GM23248 (cell line): ENCODE data around the gene DCAF4. TPM values are rescaled to one million over a fixed set of nuclear protein-coding genes. Genes with fewer than 3 reads are reported as not detected.

Source experiments
- DNase-seq: peaks from one replicate; pipeline ENCODE4 v3.0.0-alpha.2; 2015
- H2AFZ ChIP-seq: fragments of 200-600 bp; sonication (generic); 2 replicates; pipeline ENCODE4 v1.6.1; 2016; ENCODE audit warnings: antibody characterized with exemption
- H3F3A ChIP-seq: fragments of 200-600 bp; sonication (generic); 2 replicates; pipeline ENCODE4 v1.6.1; 2016; ENCODE audit warnings: mild to moderate bottlenecking, antibody characterized with exemption, mixed run types; ENCODE audit not compliant: insufficient read depth
- H3K27ac ChIP-seq: fragments of 200-600 bp; sonication (generic); 2 replicates; pipeline ENCODE4 v1.5.1; 2016; ENCODE audit warnings: mild to moderate bottlenecking
- H3K27me3 ChIP-seq: fragments of 200-600 bp; sonication (generic); replicated peaks from 2 replicates; pipeline ENCODE4 v1.6.1; 2016; ENCODE audit warnings: mild to moderate bottlenecking; ENCODE audit not compliant: insufficient read depth
- H3K36me3 ChIP-seq: fragments of 200-600 bp; sonication (generic); 2 replicates; pipeline ENCODE4 v1.6.1; 2016; ENCODE audit warnings: low read depth, mild to moderate bottlenecking
- H3K4me1 ChIP-seq: fragments of 200-600 bp; sonication (generic); 2 replicates; pipeline ENCODE4 v1.6.1; 2016; ENCODE audit warnings: mild to moderate bottlenecking; ENCODE audit not compliant: insufficient read depth
- H3K4me2 ChIP-seq: fragments of 200-600 bp; sonication (generic); one replicate; pipeline ENCODE4 v1.6.1; 2016; ENCODE audit warnings: mild to moderate bottlenecking; ENCODE audit not compliant: unreplicated experiment
- H3K4me3 ChIP-seq: fragments of 200-600 bp; sonication (generic); 2 replicates; pipeline ENCODE4 v1.5.1; 2016; ENCODE audit warnings: mild to moderate bottlenecking
- H3K79me2 ChIP-seq: fragments of 200-600 bp; sonication (generic); 2 replicates; pipeline ENCODE4 v1.6.1; 2016; ENCODE audit warnings: mild to moderate bottlenecking; ENCODE audit not compliant: insufficient read depth
- H3K9ac ChIP-seq: fragments of 200-600 bp; sonication (generic); 2 replicates; pipeline ENCODE4 v1.6.1; 2016; ENCODE audit warnings: mild to moderate bottlenecking
- H3K9me2 ChIP-seq: fragments of 200-600 bp; sonication (generic); 2 replicates; pipeline ENCODE4 v1.6.1; 2016; ENCODE audit warnings: mixed run types, mild to moderate bottlenecking, moderate library complexity; ENCODE audit not compliant: insufficient read depth
- H3K9me3 ChIP-seq: fragments of 200-600 bp; sonication (generic); one replicate; pipeline ENCODE4 v1.6.1; 2017; ENCODE audit warnings: low read depth
- H4K20me1 ChIP-seq: fragments of 200-600 bp; sonication (generic); 2 replicates; pipeline ENCODE4 v1.6.0; 2016; ENCODE audit not compliant: insufficient read depth
- EZH2 ChIP-seq: fragments of 200-600 bp; sonication (generic); IDR thresholded peaks from 2 replicates; pipeline ENCODE4 v1.6.1; 2018; ENCODE audit warnings: antibody characterized with exemption, mild to moderate bottlenecking; ENCODE audit not compliant: insufficient read depth, poor library complexity, severe bottlenecking
- EZH2phosphoT487 ChIP-seq: fragments of 200-600 bp; sonication (generic); IDR thresholded peaks from 2 replicates; pipeline ENCODE4 v1.6.1; 2018; ENCODE audit warnings: antibody characterized with exemption, moderate library complexity, mild to moderate bottlenecking, low read depth; ENCODE audit not compliant: insufficient read depth
- WGBS, 2 experiments: methylation state at CpG; one replicate each; pipeline ENCODE4 v1.1.6; 2015 to 2017; ENCODE audit warnings: low lambda C conversion rate in 2 of 2, low coverage in 1 of 2; ENCODE audit errors: missing lambda C conversion rate in 2 of 2; 5-methylcytosine and 5-hydroxymethylcytosine counted together
- in situ Hi-C: fragments of 300-500 bp; cut with MboI; formaldehyde crosslinking; loops from 2 replicates; pipeline ENCODE4 v1.15.0; 2020
- polyA plus RNA-seq: library from polyadenylated mRNA; unstranded; fragments of >200 nt; fragmentation: Nextera tagmentation; extraction: Ambion mirVana; gene quantifications from 2 replicates; pipeline ENCODE4 v1.2.1, GENCODE V29; 2016
- total RNA-seq: library from RNA; depleted of rRNA; stranded (reverse); fragments of >200 nt; shearing (Covaris generic); gene quantifications from 2 replicates; pipeline ENCODE4 v1.2.3, GENCODE V29; 2014

The DCAF4 gene
- total and polyA plus RNA-seq, 2 experiments from 2014 or later = 17.1 to 20.4 TPM

GRCh38 chr14:72966038-72966437 lies 39.8 kb downstream of the DCAF4 start:
- H3K9me3 ChIP-seq = no peaks in the 10 kb centered on the region
- no peak for DNase-seq
- no peaks in the 10 kb centered on the region for H3K9me2 ChIP-seq
- no peaks in the 10 kb centered on the region for H3K27me3 ChIP-seq
- no peaks in the 10 kb centered on the region for H4K20me1 ChIP-seq
- WGBS, 2 experiments = 87 to 93% methylated on average over 6 of the region's 6 CpGs
- TF ChIP-seq EZH2 (no peak), EZH2phosphoT487 (no peak)
- peaks cover 45% of the 10 kb centered on the region for H3F3A ChIP-seq
- peaks cover 6% of the 10 kb centered on the region; the same call in 1 of the 2 replicates for H3K36me3 ChIP-seq
- H2AFZ ChIP-seq = no peak overlapping the region
- H3K4me1 ChIP-seq = no peaks in the 10 kb centered on the region
- no peak overlapping the region for H3K4me2 ChIP-seq
- H3K79me2 ChIP-seq = no peaks in the 10 kb centered on the region
- no peak overlapping the region for H3K4me3 ChIP-seq
- H3K27ac ChIP-seq = no peak overlapping the region
- no peak overlapping the region for H3K9ac ChIP-seq
- in situ Hi-C loops = no loop called here

DNA sequence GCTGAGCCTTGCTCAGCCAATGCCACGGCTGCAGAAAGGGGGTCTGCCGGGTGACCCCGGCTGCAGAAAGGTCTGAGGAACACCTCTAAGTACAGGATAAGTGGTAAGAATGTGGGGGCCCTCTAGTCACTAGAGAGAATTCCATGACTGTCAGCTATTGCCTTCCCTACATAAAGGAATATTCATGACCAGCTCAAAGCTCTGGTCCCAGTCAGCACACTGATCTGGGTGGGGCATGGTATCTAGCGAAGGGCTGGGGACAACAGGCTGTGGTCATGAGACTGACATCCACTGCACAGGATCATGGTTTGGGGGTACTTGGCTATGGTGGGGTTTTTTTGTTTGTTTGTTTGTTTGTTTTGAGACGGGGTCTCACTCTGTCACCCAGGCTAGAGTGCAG lies 42.1 kb downstream of the DCAF4 start:
- no peaks in the 10 kb centered on the region for H3K9me3 ChIP-seq
- H3K4me2 ChIP-seq = no peak overlapping the region
- H3K9ac ChIP-seq = no peak overlapping the region
- DNase-seq = no peak
- TF ChIP-seq EZH2phosphoT487 = no peak
- no peak for TF ChIP-seq EZH2
- 98 to 99% methylated on average over 5 of the region's 5 CpGs for WGBS, 2 experiments
- peaks cover 21% of the 10 kb centered on the region; the same call in 1 of the 2 replicates for H3K36me3 ChIP-seq
- peaks cover 26% of the 10 kb centered on the region for H3F3A ChIP-seq
- in situ Hi-C loops = no loop called here
- no peaks in the 10 kb centered on the region for H3K4me1 ChIP-seq
- no peak overlapping the region for H3K27ac ChIP-seq
- H3K9me2 ChIP-seq = no peaks in the 10 kb centered on the region
- no peaks in the 10 kb centered on the region for H3K27me3 ChIP-seq
- no peaks in the 10 kb centered on the region for H3K79me2 ChIP-seq
- no peaks in the 10 kb centered on the region for H4K20me1 ChIP-seq
- no peak overlapping the region for H3K4me3 ChIP-seq
- H2AFZ ChIP-seq = no peak overlapping the region

DNA sequence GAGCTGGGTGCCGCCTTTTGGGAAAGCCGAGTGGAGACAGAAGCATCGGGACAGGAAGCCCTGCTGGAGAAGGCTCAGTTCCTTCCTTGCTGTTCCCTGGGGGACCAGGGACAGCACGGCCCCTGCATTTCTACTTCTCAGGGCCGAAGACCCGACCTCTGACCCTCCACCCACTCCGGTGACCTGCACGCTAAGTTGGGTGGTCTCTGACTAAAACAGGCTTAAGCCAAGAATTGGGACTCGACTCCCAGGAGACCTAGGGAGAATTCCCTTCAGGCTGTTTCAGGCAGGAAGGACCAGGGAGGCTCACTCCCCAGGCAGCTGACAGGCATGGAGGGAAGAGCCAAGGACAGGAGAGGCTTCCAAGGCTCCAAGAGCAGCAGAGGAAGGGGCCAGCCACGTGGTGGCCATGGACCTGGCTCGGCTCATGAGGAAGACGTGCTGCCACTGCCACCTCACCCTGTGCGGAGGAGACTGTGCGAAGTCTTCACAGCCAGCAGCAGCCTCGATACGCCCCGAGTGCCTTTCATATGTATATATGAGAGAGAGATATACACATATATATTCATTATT lies 43.9 kb downstream of the DCAF4 start:
- H3K27me3 ChIP-seq = no peaks in the 10 kb centered on the region
- H3K9me3 ChIP-seq = no peaks in the 10 kb centered on the region
- no peaks in the 10 kb centered on the region for H4K20me1 ChIP-seq
- H3K9me2 ChIP-seq = no peaks in the 10 kb centered on the region
- TF ChIP-seq EZH2phosphoT487 = no peak
- WGBS, 2 experiments = 90 to 96% methylated on average over 16 to 17 of the region's 17 CpGs
- H3K4me3 ChIP-seq = no peak overlapping the region
- H3K9ac ChIP-seq = no peak overlapping the region
- H3K36me3 ChIP-seq = peaks cover 35% of the 10 kb centered on the region; the same call in 1 of the 2 replicates
- H3F3A ChIP-seq = peaks cover 10% of the 10 kb centered on the region; the same call in 1 of the 2 replicates
- no peaks in the 10 kb centered on the region for H3K4me1 ChIP-seq
- H3K4me2 ChIP-seq = no peak overlapping the region
- H2AFZ ChIP-seq = no peak overlapping the region
- no peak for DNase-seq
- H3K79me2 ChIP-seq = no peaks in the 10 kb centered on the region
- no peak overlapping the region for H3K27ac ChIP-seq
- in situ Hi-C loops = no loop called here

DNA sequence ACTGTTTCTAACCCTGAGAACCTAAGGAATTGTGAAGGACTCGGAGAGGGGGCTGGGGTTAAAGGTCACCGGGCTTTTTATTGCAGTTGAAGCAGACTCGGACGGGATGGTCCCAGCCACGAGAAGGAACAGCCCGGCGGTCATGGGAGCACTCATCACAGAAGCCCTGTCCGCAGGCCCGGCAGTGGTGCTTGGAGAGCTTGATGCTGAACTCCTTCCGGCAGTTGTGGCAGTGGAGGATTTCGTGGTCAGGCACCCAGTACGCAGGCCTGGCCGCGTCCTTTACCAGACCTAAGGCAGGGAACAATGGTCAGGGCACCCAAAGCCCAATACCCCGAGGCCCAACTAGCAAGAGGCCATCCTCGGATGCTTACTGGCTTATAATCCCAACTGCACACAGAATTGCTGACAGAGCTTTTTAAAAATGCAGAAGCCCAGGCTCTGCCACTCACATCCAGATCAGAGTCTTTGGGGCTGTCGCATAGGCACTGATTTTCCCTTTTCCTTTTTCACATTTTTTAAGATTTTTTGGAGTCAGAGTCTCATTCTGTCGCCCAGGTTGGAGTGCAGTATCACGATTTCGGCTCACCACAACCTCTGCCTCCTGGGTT lies 44.7 kb downstream of the DCAF4 start:
- Histone ChIP-seq H3F3A (0 out of 2 replicates have a peak, but pooled peaks cover 7% of the 10 kb centered on the region), H3K9me3 (no peaks in the 10 kb centered on the region), H3K4me2 (no peak overlapping the region), H4K20me1 (no peaks in the 10 kb centered on the region), H3K79me2 (no peaks in the 10 kb centered on the region), H3K27me3 (no peaks in the 10 kb centered on the region), H3K27ac (no peak overlapping the region), H3K36me3 (peaks cover 41% of the 10 kb centered on the region), H3K4me3 (no peak overlapping the region), H3K9me2 (no peaks in the 10 kb centered on the region), H3K9ac (no peak overlapping the region), H3K4me1 (no peaks in the 10 kb centered on the region), H2AFZ (no peak overlapping the region)
- TF ChIP-seq EZH2 (no peak), EZH2phosphoT487 (no peak)
- no peak for DNase-seq
- in situ Hi-C loops = no loop called here
- WGBS, 2 experiments = 96 to 98% methylated on average over 20 of the region's 20 CpGs
